DMS79 treated with DMSO at 0.1 percent for 48 hours (cell line): Measurements from ENCODE around the gene CPA4.

Experiments used
- DNase-seq: peaks from one replicate; lab custom pipeline; 2025; lab: John Stamatoyannopoulos, UW

CPA4 gene

GRCh38 chr7:130365511-130366441, 72.8 kb downstream of the CPA4 start:
- peak; percentile 99 for DNase-seq

- DNase-seq, result no peak
Observed at GRCh38 chr7:130366564-130366963, 73.6 kb downstream of the CPA4 start.

- DNase-seq, result no peak
Observed at GRCh38 chr7:130367088-130367755, 74.3 kb downstream of the CPA4 start.

- no peak for DNase-seq
Observed at GRCh38 chr7:130367836-130368746, 75.1 kb downstream of the CPA4 start.

- DNase-seq, result no peak
Observed at GRCh38 chr7:130369110-130369711, 76.2 kb downstream of the CPA4 start.

- DNase-seq, result no peak
Observed at GRCh38 chr7:130369831-130370550, 77.0 kb downstream of the CPA4 start.

GRCh38 chr7:130371046-130371445, 78.1 kb downstream of the CPA4 start:
- peak; percentile 66 for DNase-seq

- no peak for DNase-seq
Observed at GRCh38 chr7:130372402-130373165, 79.6 kb downstream of the CPA4 start.
